HCT116 (cell line): Measurements from ENCODE around the gene GPR22.

Experiments
- CTCF ChIP-seq, 3 experiments: fragments of 200-600 bp in 1 of 3; sonication (generic) in 1 of 3; IDR thresholded peaks in 2 of 3; conservative IDR thresholded peaks in 1 of 3; 2 replicates each; pipeline ENCODE4 v1.5.1; 2012 to 2017; ENCODE audit warnings: low read depth in 2 of 3, low read length in 2 of 3, antibody characterized with exemption in 1 of 3, borderline replicate concordance in 1 of 3, control low read depth in 1 of 3, mild to moderate bottlenecking in 1 of 3, mixed read lengths in 1 of 3, mixed run types in 1 of 3, moderate library complexity in 1 of 3; ENCODE audit not compliant: insufficient read depth in 1 of 3
- EZH2phosphoT487 ChIP-seq: fragments of 200-600 bp; IDR thresholded peaks from 2 replicates; pipeline ENCODE4 v1.6.1; 2018; ENCODE audit warnings: antibody characterized with exemption, borderline replicate concordance
- FOSL1 ChIP-seq: IDR thresholded peaks from 2 replicates; pipeline ENCODE4 v1.6.1; 2012; ENCODE audit warnings: low read depth
- POLR2A ChIP-seq: IDR thresholded peaks from 2 replicates; pipeline ENCODE4 v1.7.0; 2011; ENCODE audit warnings: borderline replicate concordance; ENCODE audit not compliant: insufficient read depth, insufficient read length; ENCODE audit errors: extremely low read depth
- POLR2AphosphoS5 ChIP-seq: IDR thresholded peaks from 2 replicates; pipeline ENCODE4 v1.6.1; 2011; ENCODE audit warnings: mild to moderate bottlenecking, low read depth, low read length, moderate library complexity
- RAD21 ChIP-seq: IDR thresholded peaks from 2 replicates; pipeline ENCODE4 v1.6.1; 2012; ENCODE audit warnings: low read depth, mild to moderate bottlenecking
- REST ChIP-seq: IDR thresholded peaks from 2 replicates; pipeline ENCODE4 v1.6.1; 2012; ENCODE audit warnings: low read depth
- SIN3A ChIP-seq: IDR thresholded peaks from 2 replicates; pipeline ENCODE4 v1.6.1; 2012; ENCODE audit warnings: low read depth
- ZNF274 ChIP-seq: fragments of 200-500 bp; sonication (Bioruptor generic); IDR thresholded peaks from 2 replicates; pipeline ENCODE4 v1.6.1; 2014; ENCODE audit warnings: mild to moderate bottlenecking, low read depth, low read length, inconsistent platforms

GRCh38 chr7:107479303-107479702 lies 9.4 kb downstream of the GPR22 start:
- TF ChIP-seq EZH2phosphoT487 (no peak), SIN3A (no peak), RAD21 (no peak), REST (no peak), POLR2A (no peak), FOSL1 (no peak), POLR2AphosphoS5 (no peak), ZNF274 (no peak), CTCF (IDR thresholded peaks at IDR 0.05 in 2 of 3, conservative IDR thresholded peaks at IDR 0.05 in 1 of 3; ENCODE audit: borderline replicate concordance in 1 of 3, insufficient read depth in 1 of 3, low read depth in 2 of 3, low read length in 2 of 3) (no peak)
